A549 (cell line): ENCODE results near the gene FSTL5. TPM values are rescaled to one million over a fixed set of nuclear protein-coding genes. Genes with fewer than 3 reads are reported as not detected.
A peak's percentile ranks its signal among the peaks of the same experiment; 100 is the strongest.

ENCODE experiments used
- ATAC-seq, 2 experiments: fragments of 200-7000 bp in 1 of 2; fragments of >200 bp in 1 of 2; cut with Nextera tagmentation in 1 of 2; cut with Tn5 transposase in 1 of 2; 3 replicates each; pipeline versions ENCODE4 v1.8.0 to v1.9.1; 2018 to 2020; ENCODE audit warnings: mild to moderate bottlenecking in 1 of 2, moderate library complexity in 1 of 2
- CTCF ChIA-PET: fragments of 300-600 bp; sonication (Branson Sonifier 250); formaldehyde crosslinking; extraction: SDS; loops from one replicate; lab custom pipeline; 2021; ENCODE audit warnings: antibody characterized with exemption, inconsistent platforms; lab: Yijun Ruan, JAX
- POLR2A ChIA-PET: fragments of 350-600 bp; formaldehyde crosslinking; extraction: SDS; loops from one replicate; lab custom pipeline; 2021; ENCODE audit warnings: antibody characterized with exemption, inconsistent platforms; lab: Yijun Ruan, JAX
- DNase-seq, 2 experiments: peaks; one replicate each; pipeline versions ENCODE4 v3.0.0 to v3.0.0-alpha.2; 2011 to 2016; ENCODE audit warnings: low read depth in 1 of 2, low spot score in 1 of 2
- FAIRE-seq: peaks from 2 replicates; lab custom pipeline; 2011; peaks lifted over from hg19 to GRCh38; lab: Jason Lieb, UNC
- H3K27ac ChIP-seq, 2 experiments: fragments of >200 bp; sonication (Bioruptor Twin); formaldehyde crosslinking; 3 replicates each; pipeline ENCODE4 v1.5.1; 2016 to 2017
- H3K4me1 ChIP-seq: fragments of >200 bp; sonication (Bioruptor Twin); formaldehyde crosslinking; 3 replicates; pipeline ENCODE4 v1.6.1; 2016
- H3K4me2 ChIP-seq: fragments of >200 bp; sonication (Bioruptor Twin); formaldehyde crosslinking; 3 replicates; pipeline ENCODE4 v1.6.1; 2016
- H3K4me3 ChIP-seq: fragments of >200 bp; sonication (Bioruptor Twin); formaldehyde crosslinking; 3 replicates; pipeline ENCODE4 v1.5.1; 2016
- H3K9me3 ChIP-seq: fragments of >200 bp; sonication (Bioruptor Twin); formaldehyde crosslinking; 3 replicates; pipeline ENCODE4 v1.6.1; 2016
- ATOH8 ChIP-seq: fragments of 250-450 bp; sonication (Bioruptor Pico); IDR thresholded peaks from 2 replicates; pipeline ENCODE4 v1.5.0; 2020; ENCODE audit warnings: low read depth, mild to moderate bottlenecking, moderate library complexity
- CBX8 ChIP-seq: fragments of 200-600 bp; sonication (generic); IDR thresholded peaks from 2 replicates; pipeline ENCODE4 v1.6.1; 2016
- CHD4 ChIP-seq: fragments of 200-600 bp; sonication (generic); IDR thresholded peaks from 2 replicates; pipeline ENCODE4 v1.6.1; 2016; ENCODE audit warnings: antibody characterized with exemption, mild to moderate bottlenecking, borderline replicate concordance
- EHF ChIP-seq: fragments of 250-450 bp; sonication (Bioruptor Pico); IDR thresholded peaks from 2 replicates; pipeline ENCODE4 v1.5.0; 2020; ENCODE audit warnings: mild to moderate bottlenecking
- EHMT2 ChIP-seq: fragments of 200-600 bp; sonication (generic); IDR thresholded peaks from 2 replicates; pipeline ENCODE4 v1.6.1; 2016; ENCODE audit warnings: antibody characterized with exemption, low read depth, mild to moderate bottlenecking, moderate library complexity
- EP300 ChIP-seq, 2 experiments: fragments of >200 bp; sonication (Bioruptor Twin); formaldehyde crosslinking; IDR thresholded peaks; 2 replicates in 1 of 2; 3 replicates in 1 of 2; pipeline ENCODE4 v1.6.1; 2016 to 2017
- FOXS1 ChIP-seq: fragments of 250-450 bp; sonication (Bioruptor Pico); IDR thresholded peaks from 2 replicates; pipeline ENCODE4 v1.5.0; 2020; ENCODE audit warnings: mild to moderate bottlenecking, moderate library complexity
- HMGXB4 ChIP-seq: fragments of 250-450 bp; sonication (Bioruptor Pico); IDR thresholded peaks from 2 replicates; pipeline ENCODE4 v1.5.0; 2021; ENCODE audit warnings: mild to moderate bottlenecking, moderate library complexity, borderline replicate concordance
- JUN ChIP-seq, 2 experiments: fragments of >200 bp; sonication (Bioruptor Twin); formaldehyde crosslinking; IDR thresholded peaks; 2 replicates in 1 of 2; 3 replicates in 1 of 2; pipeline ENCODE4 v1.6.1; 2016 to 2017
- KDM5A ChIP-seq: fragments of 200-600 bp; sonication (generic); IDR thresholded peaks from 2 replicates; pipeline ENCODE4 v1.6.1; 2016; ENCODE audit warnings: antibody characterized with exemption, mild to moderate bottlenecking
- MAX ChIP-seq: IDR thresholded peaks from 2 replicates; pipeline ENCODE4 v1.6.1; 2012
- NFE2L2 ChIP-seq: fragments of 150-350 bp; conservative IDR thresholded peaks from 2 replicates; pipeline ENCODE4 v1.6.1; 2014; ENCODE audit warnings: low read length
- POLR2AphosphoS2 ChIP-seq: conservative IDR thresholded peaks from 2 replicates; pipeline ENCODE4 v1.6.1; 2012; ENCODE audit warnings: low read length, improper control_type of control experiment, inconsistent platforms
- REST ChIP-seq: fragments of 200-600 bp; sonication (generic); IDR thresholded peaks from 2 replicates; pipeline ENCODE4 v1.6.1; 2016; ENCODE audit warnings: antibody characterized with exemption, mild to moderate bottlenecking, moderate library complexity
- ZFP36 ChIP-seq: fragments of 450-650 bp; IDR thresholded peaks from 2 replicates; pipeline ENCODE4 v1.6.1; 2014; ENCODE audit warnings: borderline replicate concordance; ENCODE audit not compliant: partially characterized antibody
- WGBS: methylation state at CpG from one replicate; pipeline ENCODE4 v1.1.6; 2017; ENCODE audit errors: missing lambda C conversion rate; 5-methylcytosine and 5-hydroxymethylcytosine counted together
- polyA plus RNA-seq, 4 experiments: library from polyadenylated mRNA; depleted of rRNA in 3 of 4; stranded (reverse); fragments of >200 nt; fragmentation: RNase III in 1 of 4; extraction: RNeasy Plus Mini Kit Qiagen cat#74134 plus additional on column Dnase treatment in 1 of 4; gene quantifications; 2 replicates in 3 of 4; 3 replicates in 1 of 4; pipeline ENCODE4 v1.2.3, GENCODE V29; 2011 to 2017

Gene FSTL5
- polyA plus RNA-seq, 2 of the 4 experiments (the other 2 are of a cell fraction), result 0.06 to 0.10 TPM

- 92% methylated on average over 1 of the region's 1 CpG for WGBS
- Histone ChIP-seq H3K4me2 (peak overlapping the region; percentile 16; the same call in 1 of the 3 replicates), H3K27ac (no peak overlapping the region), H3K9me3 (no peaks in the 10 kb centered on the region), H3K4me1 (peaks cover 6% of the 10 kb centered on the region; the same call in 1 of the 3 replicates), H3K4me3 (no peak overlapping the region)
- POLR2A ChIA-PET, result no interaction called here
- ATAC-seq (no peak), FAIRE-seq (no peak), DNase-seq (no peak)
- TF ChIP-seq ZFP36 (no peak), FOXS1 (CRISPR knock-in tag) (no peak), HMGXB4 (no peak), EHF (CRISPR knock-in tag) (no peak), MAX (no peak), CBX8 (no peak), JUN (IDR thresholded peaks at IDR 0.05) (no peak), POLR2AphosphoS2 (no peak), KDM5A (no peak), NFE2L2 (no peak)
- CTCF ChIA-PET, result no interaction called here
Measured at GRCh38 chr4:161816958-161817357, 346.8 kb downstream of the FSTL5 start.

- CTCF ChIA-PET, result no interaction called here
- no peak for ATAC-seq
- TF ChIP-seq REST (no peak), FOXS1 (CRISPR knock-in tag) (no peak), EHMT2 (no peak), ATOH8 (no peak)
Measured at GRCh38 chr4:161815841-161816240, 348.0 kb downstream of the FSTL5 start.

GRCh38 chr4:161813889-161814288 lies 349.9 kb downstream of the FSTL5 start:
- Histone ChIP-seq H3K4me1 (peaks cover 6% of the 10 kb centered on the region; the same call in 1 of the 3 replicates), H3K4me3 (no peak overlapping the region), H3K9me3 (no peaks in the 10 kb centered on the region), H3K27ac (no peak overlapping the region), H3K4me2 (no peak overlapping the region)
- DNase-seq (no peak), ATAC-seq (no peak), FAIRE-seq (no peak)
- POLR2A ChIA-PET, result no interaction called here
- no peak for TF ChIP-seq EP300 (IDR thresholded peaks at IDR 0.05)
- TF ChIP-seq CHD4, result no peak
- TF ChIP-seq, all 56 proteins: peak for 0
- CTCF ChIA-PET, result no interaction called here

More at GRCh38 chr4:161815841-161816240, 348.0 kb downstream of the FSTL5 start:
- POLR2A ChIA-PET, result no interaction called here
- 46% methylated on average over 1 of the region's 1 CpG for WGBS
- Histone ChIP-seq H3K9me3 (no peaks in the 10 kb centered on the region), H3K4me1 (peaks cover 6% of the 10 kb centered on the region; the same call in 1 of the 3 replicates), H3K4me3 (no peak overlapping the region), H3K27ac (no peak overlapping the region), H3K4me2 (no peak overlapping the region)
- DNase-seq (no peak), FAIRE-seq (no peak)
